HG02884 (cell line): ENCODE results near the gene C1QTNF1.

Source experiments
- ATAC-seq: cut with Tn5 transposase; IDR thresholded peaks from one replicate; pipeline ENCODE4 v1.9.1; 2021; ENCODE audit warnings: mild to moderate bottlenecking, moderate library complexity; ENCODE audit not compliant: unreplicated experiment

The C1QTNF1 gene

GRCh38 chr17:78992542-78993212 is 31.3 kb upstream of the C1QTNF1 start:
- no peak for ATAC-seq

- ATAC-seq = no peak
These were observed 30.6 kb upstream of the C1QTNF1 start for GRCh38 chr17:78993241-78993956.

GRCh38 chr17:78993981-78994671 is 29.8 kb upstream of the C1QTNF1 start:
- no peak for ATAC-seq

GRCh38 chr17:78995022-78995760 is 28.8 kb upstream of the C1QTNF1 start:
- no peak for ATAC-seq

GRCh38 chr17:78995761-78996451 is 28.1 kb upstream of the C1QTNF1 start:
- no peak for ATAC-seq

- ATAC-seq = no peak
These were observed 27.2 kb upstream of the C1QTNF1 start for GRCh38 chr17:78996781-78997201.

- no peak for ATAC-seq
These were observed 26.7 kb upstream of the C1QTNF1 start for GRCh38 chr17:78997231-78997741.

GRCh38 chr17:78997881-78998280 is 26.1 kb upstream of the C1QTNF1 start:
- no peak for ATAC-seq

- ATAC-seq = no peak
These were observed 25.5 kb upstream of the C1QTNF1 start for GRCh38 chr17:78998311-78999055.

- no peak for ATAC-seq
These were observed 24.8 kb upstream of the C1QTNF1 start for GRCh38 chr17:78999056-78999768.

GRCh38 chr17:78999947-79000395 is 24.0 kb upstream of the C1QTNF1 start:
- ATAC-seq = no peak

- ATAC-seq = no peak
These were observed 23.4 kb upstream of the C1QTNF1 start for GRCh38 chr17:79000396-79001189.

- ATAC-seq = no peak
These were observed 22.6 kb upstream of the C1QTNF1 start for GRCh38 chr17:79001190-79002020.

- no peak for ATAC-seq
These were observed 21.7 kb upstream of the C1QTNF1 start for GRCh38 chr17:79002291-79002690.

GRCh38 chr17:79002796-79003593 is 21.0 kb upstream of the C1QTNF1 start:
- no peak for ATAC-seq

GRCh38 chr17:79003661-79004411 is 20.1 kb upstream of the C1QTNF1 start:
- no peak for ATAC-seq
